Osteoblast (primary cell): ENCODE results near the gene TMOD3. TPM values are rescaled to one million over a fixed set of nuclear protein-coding genes. Genes with fewer than 3 reads are reported as not detected.

Source experiments
- DNase-seq: peaks from one replicate; pipeline ENCODE4 v3.0.0; 2011; ENCODE audit warnings: low spot score, mixed read lengths; ENCODE audit not compliant: insufficient read length; ENCODE audit errors: missing footprints
- H2AFZ ChIP-seq: 2 replicates; pipeline ENCODE4 v1.6.0; 2011; ENCODE audit warnings: mild to moderate bottlenecking, low read length
- H3K27ac ChIP-seq: 2 replicates; pipeline ENCODE4 v1.5.1; 2011; ENCODE audit warnings: mild to moderate bottlenecking, low read depth, low read length, moderate library complexity
- H3K27me3 ChIP-seq: 2 replicates; pipeline ENCODE4 v1.6.0; 2012; ENCODE audit warnings: mild to moderate bottlenecking, control low read depth, inconsistent platforms, low read length, moderate library complexity; ENCODE audit not compliant: insufficient read depth
- H3K36me3 ChIP-seq: 2 replicates; pipeline ENCODE4 v1.5.1; 2011; ENCODE audit warnings: mild to moderate bottlenecking, low read length, control low read depth, moderate library complexity; ENCODE audit not compliant: insufficient read depth
- H3K4me1 ChIP-seq: 2 replicates; pipeline ENCODE4 v1.5.1; 2011; ENCODE audit warnings: mild to moderate bottlenecking, low read length, control low read depth, moderate library complexity; ENCODE audit not compliant: insufficient read depth
- H3K4me2 ChIP-seq: 2 replicates; pipeline ENCODE4 v1.6.0; 2011; ENCODE audit warnings: mild to moderate bottlenecking, low read length; ENCODE audit not compliant: insufficient read depth
- H3K4me3 ChIP-seq: fragments of 200-600 bp; sonication (generic); 3 replicates; pipeline ENCODE4 v1.5.1; 2012; ENCODE audit warnings: mild to moderate bottlenecking, low read length, inconsistent platforms; ENCODE audit not compliant: insufficient read depth
- H3K79me2 ChIP-seq: 2 replicates; pipeline ENCODE4 v1.6.0; 2012; ENCODE audit warnings: mild to moderate bottlenecking, low read length, control low read depth, inconsistent platforms; ENCODE audit not compliant: insufficient read depth
- H3K9me3 ChIP-seq: 2 replicates; pipeline ENCODE4 v1.5.1; 2011; ENCODE audit warnings: low read depth, low read length, control low read depth
- H4K20me1 ChIP-seq: 2 replicates; pipeline ENCODE4 v1.6.0; 2012; ENCODE audit warnings: mild to moderate bottlenecking, low read length, control low read depth; ENCODE audit not compliant: insufficient read depth
- CTCF ChIP-seq: IDR thresholded peaks from 2 replicates; pipeline ENCODE4 v1.5.1; 2011; ENCODE audit warnings: mild to moderate bottlenecking, low read depth, low read length, moderate library complexity; ENCODE audit errors: extremely low read depth
- total RNA-seq: library from RNA; depleted of rRNA; stranded (reverse); fragments of >200 nt; gene quantifications from 2 replicates; pipeline ENCODE4 v1.2.3, GENCODE V29; 2012

Gene TMOD3
- total RNA-seq, 1 donor = 44.5 TPM

DNA sequence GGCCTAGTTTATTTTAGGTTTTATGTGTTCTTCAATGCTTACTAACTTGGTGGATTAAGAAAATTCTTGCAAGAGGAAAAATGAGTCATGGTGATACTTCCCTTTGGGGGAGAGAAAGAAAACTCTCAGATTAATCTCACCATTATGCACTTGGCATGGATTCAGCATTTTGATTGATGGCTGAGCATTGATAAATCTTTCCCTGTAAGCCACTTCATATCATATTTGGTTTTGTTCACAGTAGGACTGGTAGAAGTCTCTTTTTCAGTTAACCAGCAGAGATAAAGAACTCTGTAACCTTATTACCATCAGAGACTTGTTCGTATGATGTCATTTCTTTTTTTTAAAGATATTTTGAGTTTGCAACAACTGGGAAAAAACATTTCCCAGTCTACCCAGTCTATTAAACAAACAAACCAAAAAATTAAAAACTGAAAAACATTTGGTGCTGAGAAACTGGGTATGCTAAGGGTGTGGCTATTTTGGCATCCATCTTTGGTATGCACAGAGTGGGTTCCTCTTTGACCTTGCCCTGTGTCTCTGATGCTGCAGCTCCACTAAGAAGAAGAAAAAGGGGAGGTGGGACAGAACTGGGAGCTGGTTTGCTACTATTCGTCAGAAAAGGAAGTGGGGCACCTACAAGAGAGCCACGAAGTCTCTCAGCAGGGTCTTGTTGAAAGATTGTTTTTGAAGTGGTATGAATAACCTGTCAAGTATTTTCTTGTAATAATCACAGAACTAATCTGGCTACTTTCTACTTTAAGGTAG is 17.2 kb downstream of the TMOD3 start:
- no peak overlapping the region for H3K4me3 ChIP-seq
- peaks cover 90% of the 10 kb centered on the region for H3K79me2 ChIP-seq
- DNase-seq = no peak
- TF ChIP-seq CTCF = no peak
- peaks cover 40% of the 10 kb centered on the region for H3K4me1 ChIP-seq
- H3K27me3 ChIP-seq = no peaks in the 10 kb centered on the region
- H2AFZ ChIP-seq = no peak overlapping the region
- no peaks in the 10 kb centered on the region for H3K36me3 ChIP-seq
- H3K9me3 ChIP-seq = no peaks in the 10 kb centered on the region
- H3K27ac ChIP-seq = peak overlapping the region; percentile 62
- peaks cover 41% of the 10 kb centered on the region for H4K20me1 ChIP-seq
- H3K4me2 ChIP-seq = peak overlapping the region; percentile 34

- no peaks in the 10 kb centered on the region for H3K9me3 ChIP-seq
- H3K4me3 ChIP-seq = no peak overlapping the region
- H3K4me1 ChIP-seq = peaks cover 28% of the 10 kb centered on the region
- no peak for TF ChIP-seq CTCF
- no peaks in the 10 kb centered on the region for H3K36me3 ChIP-seq
- H3K27ac ChIP-seq = no peak overlapping the region
- H3K27me3 ChIP-seq = no peaks in the 10 kb centered on the region
- H4K20me1 ChIP-seq = peaks cover 38% of the 10 kb centered on the region
- H2AFZ ChIP-seq = no peak overlapping the region
- no peak overlapping the region for H3K4me2 ChIP-seq
- DNase-seq = no peak
- H3K79me2 ChIP-seq = peaks cover 90% of the 10 kb centered on the region
Observed at GRCh38 chr15:51848811-51849210, 19.4 kb downstream of the TMOD3 start.

DNA sequence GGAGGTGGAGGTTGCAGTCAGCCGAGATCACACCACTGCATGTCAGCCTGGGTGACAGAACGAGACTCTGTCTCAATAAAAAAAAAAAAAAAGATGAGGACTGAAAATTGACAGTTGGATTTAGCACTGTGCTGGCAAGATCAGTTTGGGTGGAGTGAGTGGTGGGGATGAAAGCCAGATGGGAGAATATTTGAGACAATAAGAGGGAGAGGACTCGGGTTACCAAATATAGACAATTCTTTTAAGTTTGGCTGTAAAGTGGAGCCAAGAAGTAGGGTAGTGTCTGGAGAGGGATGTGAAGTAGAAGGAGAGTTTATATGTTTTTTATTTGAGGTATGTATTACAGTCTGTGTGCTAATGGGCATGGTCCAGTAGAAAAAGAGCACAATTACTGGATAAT is 20.4 kb downstream of the TMOD3 start:
- no peak overlapping the region for H3K4me2 ChIP-seq
- DNase-seq = no peak
- TF ChIP-seq CTCF = no peak
- H3K36me3 ChIP-seq = no peaks in the 10 kb centered on the region
- no peak overlapping the region for H3K4me3 ChIP-seq
- H3K4me1 ChIP-seq = peaks cover 23% of the 10 kb centered on the region
- H2AFZ ChIP-seq = no peak overlapping the region
- no peak overlapping the region for H3K27ac ChIP-seq
- peaks cover 38% of the 10 kb centered on the region for H4K20me1 ChIP-seq
- H3K9me3 ChIP-seq = no peaks in the 10 kb centered on the region
- H3K27me3 ChIP-seq = no peaks in the 10 kb centered on the region
- H3K79me2 ChIP-seq = peaks cover 90% of the 10 kb centered on the region

DNA sequence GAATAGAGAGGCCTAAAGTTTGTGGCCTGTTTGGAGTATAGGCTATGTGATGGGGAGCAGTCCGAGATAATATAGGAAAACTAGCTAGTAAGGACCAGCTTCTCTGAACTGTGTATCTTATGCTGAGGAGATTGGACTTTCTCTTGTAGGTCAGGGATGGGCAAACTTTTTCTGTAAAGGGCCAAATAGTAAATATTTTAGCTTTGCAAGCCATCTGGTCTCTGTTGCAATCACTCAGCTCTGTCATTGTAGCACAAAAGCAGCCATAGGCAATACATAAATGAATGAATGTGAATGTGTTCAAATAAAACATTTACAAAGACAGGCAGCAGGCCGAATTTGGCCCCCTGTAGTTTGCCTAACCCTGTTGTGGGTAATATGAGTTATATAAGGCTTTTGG is 24.5 kb downstream of the TMOD3 start:
- Histone ChIP-seq H3K9me3 (no peaks in the 10 kb centered on the region), H4K20me1 (peaks cover 21% of the 10 kb centered on the region), H3K27ac (no peak overlapping the region), H3K4me2 (no peak overlapping the region), H2AFZ (no peak overlapping the region), H3K36me3 (no peaks in the 10 kb centered on the region), H3K4me1 (no peaks in the 10 kb centered on the region), H3K79me2 (peaks cover 87% of the 10 kb centered on the region), H3K27me3 (no peaks in the 10 kb centered on the region), H3K4me3 (no peak overlapping the region)
- DNase-seq = no peak
- TF ChIP-seq CTCF = no peak
